GM12875 (cell line): Measurements from ENCODE around the gene CDH12.

Source experiments
- H3K4me3 ChIP-seq: one replicate; pipeline ENCODE4 v1.5.1; 2011; ENCODE audit warnings: low read depth, low read length, control low read depth
- CTCF ChIP-seq: IDR thresholded peaks from 2 replicates; pipeline ENCODE4 v1.5.1; 2011; ENCODE audit warnings: low read depth, mild to moderate bottlenecking, control low read depth, inconsistent platforms, low read length, moderate library complexity, borderline replicate concordance; ENCODE audit not compliant: insufficient read depth

The CDH12 gene

DNA sequence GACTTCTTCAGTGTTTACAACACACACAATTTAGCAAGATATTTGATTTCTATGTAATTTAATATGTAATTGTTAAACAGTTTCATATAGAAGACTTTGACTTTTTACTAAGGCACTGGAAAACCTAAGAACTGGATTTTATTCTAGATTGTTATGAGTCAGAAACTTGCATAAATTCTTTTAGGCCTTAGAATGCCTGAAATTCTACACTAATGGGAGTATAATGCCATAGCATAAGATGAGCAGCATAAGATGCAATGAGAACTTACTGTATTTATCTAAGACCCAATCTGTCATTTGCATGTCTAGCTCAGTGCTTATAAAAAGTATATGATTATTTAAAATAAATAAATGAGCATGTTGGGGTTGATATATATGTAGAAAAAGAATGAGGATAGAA lies 285.2 kb downstream of the CDH12 start:
- no peak overlapping the region for H3K4me3 ChIP-seq
- TF ChIP-seq CTCF = no peak

DNA sequence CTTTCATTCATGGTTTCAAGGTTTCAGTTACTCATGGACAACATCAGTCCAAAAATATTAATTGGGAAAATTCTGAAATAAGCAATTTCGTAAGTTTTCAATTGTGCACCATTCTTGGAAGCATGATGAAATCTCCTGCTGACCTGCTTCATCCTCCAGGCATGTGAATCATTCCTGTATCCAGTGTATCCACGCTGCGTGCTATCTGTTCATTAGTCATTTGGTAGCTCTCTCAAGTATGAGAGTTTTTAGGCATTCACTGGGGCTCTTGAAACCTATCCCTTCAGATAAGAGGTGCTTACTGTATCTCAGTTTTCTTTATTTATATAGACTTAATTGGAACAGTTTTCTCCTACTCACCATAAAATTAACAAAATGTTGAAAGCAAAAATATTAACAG lies 293.0 kb downstream of the CDH12 start:
- H3K4me3 ChIP-seq = no peak overlapping the region
- TF ChIP-seq CTCF = no peak

DNA sequence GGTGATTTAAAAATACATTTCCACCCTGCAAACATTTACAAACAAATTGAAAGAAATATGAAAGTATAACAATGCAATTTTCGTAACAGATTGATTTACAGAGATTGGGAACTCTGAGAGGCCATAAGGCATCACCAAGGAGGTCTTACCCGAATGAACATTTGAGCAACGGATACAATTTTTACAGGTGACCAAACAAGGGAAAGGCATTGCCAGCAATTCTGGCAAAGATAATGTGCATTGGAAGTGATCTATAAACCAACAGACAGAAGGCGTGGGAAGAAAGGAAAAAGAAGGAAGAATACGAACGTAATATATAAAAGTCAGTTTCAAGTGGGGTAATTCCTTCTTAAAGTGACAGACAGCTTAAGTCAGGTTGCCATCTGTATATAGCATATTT lies 295.9 kb downstream of the CDH12 start:
- no peak overlapping the region for H3K4me3 ChIP-seq
- no peak for TF ChIP-seq CTCF

DNA sequence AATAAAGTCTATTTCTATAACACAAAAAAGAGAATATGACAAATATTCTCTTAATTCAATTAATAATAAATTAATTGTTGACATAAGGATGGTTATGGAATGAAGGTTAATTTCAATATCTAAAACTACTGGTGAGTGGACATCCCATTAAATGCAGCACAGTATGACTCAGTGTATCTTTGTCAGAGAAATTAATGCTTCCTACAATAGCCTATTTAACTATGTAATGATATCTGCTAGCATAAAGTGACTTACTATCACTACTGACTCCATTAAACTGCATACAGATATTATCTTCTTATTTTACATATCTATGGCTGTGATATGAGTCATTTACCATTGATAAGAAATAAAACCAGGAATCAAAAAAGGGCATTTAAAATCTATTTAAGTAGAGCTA lies 298.7 kb downstream of the CDH12 start:
- H3K4me3 ChIP-seq = no peak overlapping the region
- no peak for TF ChIP-seq CTCF

- H3K4me3 ChIP-seq = no peak overlapping the region
- TF ChIP-seq CTCF = no peak
Observed at GRCh38 chr5:22549876-22550671, 303.1 kb downstream of the CDH12 start.

GRCh38 chr5:22542340-22542739 lies 310.8 kb downstream of the CDH12 start:
- H3K4me3 ChIP-seq = no peak overlapping the region
- TF ChIP-seq CTCF = no peak

DNA sequence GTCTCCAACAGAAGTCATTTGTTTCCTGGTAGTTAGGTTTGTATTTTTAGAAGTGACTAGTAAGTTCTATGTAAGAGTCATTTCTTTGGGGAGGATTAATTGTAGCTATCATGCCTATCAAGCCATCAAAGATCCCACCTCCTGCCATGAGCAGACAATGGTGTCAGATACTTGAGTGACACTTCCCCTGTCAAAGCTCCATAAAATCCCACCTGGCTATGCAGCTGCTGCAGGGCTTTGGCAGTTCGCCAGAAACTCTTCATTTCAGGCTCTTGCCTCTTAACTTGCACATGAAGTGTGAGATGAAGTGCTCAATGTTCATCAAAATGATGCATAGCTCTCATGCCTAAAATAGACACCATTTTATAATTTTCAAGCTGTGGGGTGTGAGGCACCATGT lies 312.1 kb downstream of the CDH12 start:
- no peak for TF ChIP-seq CTCF
- no peak overlapping the region for H3K4me3 ChIP-seq
